Trophoblast cell (in vitro differentiated cells and primary cell): Measurements from ENCODE around the gene TTN.

Source experiments
- DNase-seq, 2 donors: peaks; one replicate each; pipeline ENCODE4 v3.0.0-alpha.2; 2016
- H2AFZ ChIP-seq: 2 replicates; pipeline ENCODE4 v1.6.1; 2013; ENCODE audit warnings: low read length, moderate library complexity, mild to moderate bottlenecking; ENCODE audit not compliant: insufficient read depth, poor library complexity
- H2AK5ac ChIP-seq: 2 replicates; pipeline ENCODE4 v1.6.1; 2013; ENCODE audit warnings: mild to moderate bottlenecking, low read length
- H2BK120ac ChIP-seq: 2 replicates; pipeline ENCODE4 v1.6.1; 2013; ENCODE audit warnings: low read length, mild to moderate bottlenecking, moderate library complexity; ENCODE audit not compliant: insufficient read depth, poor library complexity
- H2BK12ac ChIP-seq: 2 replicates; pipeline ENCODE4 v1.6.1; 2013; ENCODE audit warnings: mild to moderate bottlenecking, low read length, moderate library complexity
- H2BK5ac ChIP-seq: 2 replicates; pipeline ENCODE4 v1.6.1; 2013; ENCODE audit warnings: low read length, low read depth, moderate library complexity, mild to moderate bottlenecking; ENCODE audit not compliant: poor library complexity
- H3K14ac ChIP-seq: 2 replicates; pipeline ENCODE4 v1.6.1; 2013; ENCODE audit warnings: mild to moderate bottlenecking, low read length
- H3K18ac ChIP-seq: 2 replicates; pipeline ENCODE4 v1.6.1; 2013; ENCODE audit warnings: mild to moderate bottlenecking, low read length
- H3K23ac ChIP-seq: 2 replicates; pipeline ENCODE4 v1.6.1; 2013; ENCODE audit warnings: low read length
- H3K27ac ChIP-seq: 2 replicates; pipeline ENCODE4 v1.5.1; 2013; ENCODE audit warnings: low read depth, mild to moderate bottlenecking, inconsistent platforms, low read length, moderate library complexity
- H3K27me3 ChIP-seq: 2 replicates; pipeline ENCODE4 v1.6.1; 2013; ENCODE audit warnings: inconsistent platforms, mild to moderate bottlenecking, low read length, moderate library complexity; ENCODE audit not compliant: insufficient read depth
- H3K36me3 ChIP-seq, 2 experiments: 1 replicate in 1 of 2; 2 replicates in 1 of 2; pipeline ENCODE4 v1.6.1; 2013; ENCODE audit warnings: low read length in 2 of 2, mild to moderate bottlenecking in 2 of 2, moderate library complexity in 1 of 2; ENCODE audit not compliant: insufficient read depth in 2 of 2, control insufficient read depth in 1 of 2
- H3K4ac ChIP-seq: 2 replicates; pipeline ENCODE4 v1.6.1; 2013; ENCODE audit warnings: low read depth, mild to moderate bottlenecking, low read length, moderate library complexity
- H3K4me1 ChIP-seq, 2 experiments: 1 replicate in 1 of 2; 2 replicates in 1 of 2; pipeline ENCODE4 v1.6.1; 2013; ENCODE audit warnings: low read length in 2 of 2, mild to moderate bottlenecking in 2 of 2, moderate library complexity in 1 of 2; ENCODE audit not compliant: insufficient read depth in 2 of 2, control insufficient read depth in 1 of 2
- H3K4me2 ChIP-seq: 2 replicates; pipeline ENCODE4 v1.6.1; 2013; ENCODE audit warnings: inconsistent platforms, mild to moderate bottlenecking, low read length, moderate library complexity
- H3K4me3 ChIP-seq: 2 replicates; pipeline ENCODE4 v1.5.1; 2013; ENCODE audit warnings: mild to moderate bottlenecking, low read depth, low read length, inconsistent platforms
- H3K79me1 ChIP-seq: one replicate; pipeline ENCODE4 v1.6.1; 2013; ENCODE audit warnings: low read length
- H3K79me2 ChIP-seq: 2 replicates; pipeline ENCODE4 v1.6.1; 2013; ENCODE audit warnings: low read length, mild to moderate bottlenecking; ENCODE audit not compliant: control insufficient read depth, insufficient read depth, poor library complexity
- H3K9ac ChIP-seq: 2 replicates; pipeline ENCODE4 v1.6.1; 2013; ENCODE audit warnings: mild to moderate bottlenecking, low read length
- H3K9me3 ChIP-seq: 2 replicates; pipeline ENCODE4 v1.6.1; 2013; ENCODE audit warnings: low read depth, mild to moderate bottlenecking, control low read depth, inconsistent platforms, low read length; ENCODE audit not compliant: insufficient read depth
- H4K12ac ChIP-seq: 2 replicates; pipeline ENCODE4 v1.6.1; 2013; ENCODE audit warnings: low read depth, mild to moderate bottlenecking, low read length, moderate library complexity
- H4K8ac ChIP-seq: 2 replicates; pipeline ENCODE4 v1.6.1; 2013; ENCODE audit warnings: low read depth, mild to moderate bottlenecking, low read length, moderate library complexity
- H4K91ac ChIP-seq: one replicate; pipeline ENCODE4 v1.6.1; 2013; ENCODE audit warnings: low read depth, mild to moderate bottlenecking, low read length, moderate library complexity
- WGBS: extraction: QIAGEN DNeasy Blood & Tissue Kit; methylation state at CpG from one replicate; pipeline ENCODE4 v1.1.7; 2013; ENCODE audit warnings: missing lambda C conversion rate; ENCODE audit not compliant: insufficient read length, insufficient coverage; ENCODE audit errors: extremely low coverage; 5-methylcytosine and 5-hydroxymethylcytosine counted together

TTN gene

DNA sequence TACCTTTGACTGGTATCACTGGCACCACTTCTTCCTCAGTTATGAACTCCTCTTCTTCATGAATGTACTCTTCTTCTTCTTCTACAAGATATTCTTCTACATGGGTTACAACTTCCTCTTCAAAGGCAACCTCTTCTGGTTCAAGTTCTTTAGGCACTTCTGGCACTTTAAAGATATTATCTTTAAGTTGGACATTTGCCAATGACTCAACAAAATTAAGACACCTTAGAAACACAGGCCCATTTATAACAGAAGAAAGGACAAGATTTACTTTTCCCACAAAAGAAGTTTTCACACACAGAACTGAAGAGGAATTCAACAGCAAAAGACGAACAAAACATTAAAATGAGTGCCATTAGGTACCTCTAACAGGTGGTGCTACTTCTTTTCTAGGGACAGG is 127.3 kb downstream of the TTN start:
- DNase-seq = no peak
- H3K79me1 ChIP-seq = no peaks in the 10 kb centered on the region
- no peaks in the 10 kb centered on the region for H3K4me1 ChIP-seq
- no peaks in the 10 kb centered on the region for H3K36me3 ChIP-seq
- no peaks in the 10 kb centered on the region for H3K27me3 ChIP-seq
- H3K4me3 ChIP-seq = no peak overlapping the region
- no peak overlapping the region for H3K4me2 ChIP-seq
- H2BK5ac ChIP-seq = no peak overlapping the region
- no peak overlapping the region for H3K27ac ChIP-seq
- H4K12ac ChIP-seq = no peak overlapping the region
- no peaks in the 10 kb centered on the region for H3K9me3 ChIP-seq
- H2BK120ac ChIP-seq = no peak overlapping the region
- no peak overlapping the region for H2AK5ac ChIP-seq
- WGBS = no CpG with 5 or more reads among the region's 1 CpG
- no peaks in the 10 kb centered on the region for H3K79me2 ChIP-seq
- H2BK12ac ChIP-seq = no peak overlapping the region
- H3K18ac ChIP-seq = no peak overlapping the region
- no peak overlapping the region for H2AFZ ChIP-seq
- H3K14ac ChIP-seq = no peak overlapping the region
- no peak overlapping the region for H3K23ac ChIP-seq
- H3K9ac ChIP-seq = no peak overlapping the region
- no peak overlapping the region for H4K8ac ChIP-seq
- no peak overlapping the region for H3K4ac ChIP-seq
- no peak overlapping the region for H4K91ac ChIP-seq

GRCh38 chr2:178677599-178677998 is 129.6 kb downstream of the TTN start:
- H3K4me1 ChIP-seq = no peaks in the 10 kb centered on the region
- no peaks in the 10 kb centered on the region for H3K36me3 ChIP-seq
- no peak overlapping the region for H4K12ac ChIP-seq
- no peak overlapping the region for H3K23ac ChIP-seq
- no peak overlapping the region for H3K9ac ChIP-seq
- WGBS = no CpG with 5 or more reads among the region's 2 CpGs
- no peak overlapping the region for H2BK5ac ChIP-seq
- no peak overlapping the region for H4K8ac ChIP-seq
- no peak for DNase-seq
- no peaks in the 10 kb centered on the region for H3K79me1 ChIP-seq
- H3K18ac ChIP-seq = no peak overlapping the region
- no peak overlapping the region for H3K4me2 ChIP-seq
- H3K79me2 ChIP-seq = no peaks in the 10 kb centered on the region
- H2AFZ ChIP-seq = no peak overlapping the region
- H3K14ac ChIP-seq = no peak overlapping the region
- H2BK12ac ChIP-seq = no peak overlapping the region
- H2BK120ac ChIP-seq = no peak overlapping the region
- no peak overlapping the region for H3K4ac ChIP-seq
- no peaks in the 10 kb centered on the region for H3K27me3 ChIP-seq
- no peak overlapping the region for H3K4me3 ChIP-seq
- H3K27ac ChIP-seq = no peak overlapping the region
- H3K9me3 ChIP-seq = no peaks in the 10 kb centered on the region
- no peak overlapping the region for H2AK5ac ChIP-seq
- no peak overlapping the region for H4K91ac ChIP-seq

DNA sequence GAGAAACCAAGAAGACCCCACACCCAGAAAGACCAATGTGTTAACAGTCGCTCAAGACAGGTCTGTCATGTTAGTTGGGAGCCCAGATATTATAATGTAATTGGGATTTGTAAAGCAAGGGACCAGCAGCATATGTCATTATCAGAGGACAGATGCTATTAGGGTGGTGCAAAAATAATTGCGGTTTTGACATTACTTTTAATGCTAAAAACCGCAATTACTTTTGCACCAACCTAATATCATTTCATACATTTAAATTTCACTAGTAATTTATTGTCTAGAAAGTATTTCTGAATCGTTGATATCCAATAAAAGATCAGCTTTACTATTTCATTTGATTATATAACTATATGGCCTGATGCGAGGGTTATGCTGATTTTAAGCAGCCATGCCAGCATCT is 131.2 kb downstream of the TTN start:
- no peak overlapping the region for H2BK5ac ChIP-seq
- H3K79me2 ChIP-seq = no peaks in the 10 kb centered on the region
- no peak overlapping the region for H3K4me2 ChIP-seq
- H3K4ac ChIP-seq = no peak overlapping the region
- H3K27ac ChIP-seq = no peak overlapping the region
- no peak overlapping the region for H3K18ac ChIP-seq
- H3K36me3 ChIP-seq = no peaks in the 10 kb centered on the region
- H4K12ac ChIP-seq = no peak overlapping the region
- H3K9me3 ChIP-seq = no peaks in the 10 kb centered on the region
- no peak overlapping the region for H3K23ac ChIP-seq
- H2BK120ac ChIP-seq = no peak overlapping the region
- no peak for DNase-seq
- H2BK12ac ChIP-seq = no peak overlapping the region
- no peak overlapping the region for H3K14ac ChIP-seq
- no peaks in the 10 kb centered on the region for H3K79me1 ChIP-seq
- no peak overlapping the region for H4K91ac ChIP-seq
- no CpG with 5 or more reads among the region's 5 CpGs for WGBS
- no peaks in the 10 kb centered on the region for H3K4me1 ChIP-seq
- no peak overlapping the region for H3K9ac ChIP-seq
- H4K8ac ChIP-seq = no peak overlapping the region
- H3K4me3 ChIP-seq = no peak overlapping the region
- H2AFZ ChIP-seq = no peak overlapping the region
- H2AK5ac ChIP-seq = no peak overlapping the region
- no peaks in the 10 kb centered on the region for H3K27me3 ChIP-seq

DNA sequence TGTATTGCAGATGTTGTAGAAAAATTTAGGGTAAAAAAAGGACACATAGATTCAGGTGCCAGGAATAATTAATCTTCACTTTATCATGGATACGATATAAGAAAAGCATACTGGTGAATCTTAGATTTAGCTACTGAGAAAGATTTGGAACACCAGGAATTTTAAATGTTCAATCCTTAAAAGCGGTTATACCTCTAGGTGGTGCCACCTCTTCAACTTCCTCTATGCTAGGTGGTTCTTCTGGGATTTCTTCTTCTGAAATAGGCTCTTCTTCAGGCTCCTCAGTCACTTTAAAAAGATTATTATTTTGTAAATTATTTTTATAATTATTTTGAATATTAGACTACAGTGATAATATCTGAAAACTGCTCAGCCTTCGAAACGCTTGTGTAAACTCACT is 133.1 kb downstream of the TTN start:
- H3K18ac ChIP-seq = no peak overlapping the region
- H3K4ac ChIP-seq = no peak overlapping the region
- no peak overlapping the region for H2BK5ac ChIP-seq
- no peak overlapping the region for H3K9ac ChIP-seq
- H3K36me3 ChIP-seq = no peaks in the 10 kb centered on the region
- H4K12ac ChIP-seq = no peak overlapping the region
- H3K9me3 ChIP-seq = no peaks in the 10 kb centered on the region
- no peak overlapping the region for H3K4me3 ChIP-seq
- no peak overlapping the region for H3K27ac ChIP-seq
- H3K79me2 ChIP-seq = no peaks in the 10 kb centered on the region
- WGBS = no CpG with 5 or more reads among the region's 4 CpGs
- H2AFZ ChIP-seq = no peak overlapping the region
- H4K8ac ChIP-seq = no peak overlapping the region
- no peak overlapping the region for H3K23ac ChIP-seq
- peak in 1 of 2 donors; percentile 4 for DNase-seq
- no peak overlapping the region for H3K14ac ChIP-seq
- H2BK120ac ChIP-seq = no peak overlapping the region
- no peaks in the 10 kb centered on the region for H3K79me1 ChIP-seq
- H3K4me1 ChIP-seq = no peaks in the 10 kb centered on the region
- no peak overlapping the region for H2BK12ac ChIP-seq
- H2AK5ac ChIP-seq = no peak overlapping the region
- no peak overlapping the region for H3K4me2 ChIP-seq
- no peak overlapping the region for H4K91ac ChIP-seq
- H3K27me3 ChIP-seq = no peaks in the 10 kb centered on the region

- Histone ChIP-seq H3K9ac (no peak overlapping the region), H2BK12ac (no peak overlapping the region), H4K8ac (no peak overlapping the region), H3K14ac (no peak overlapping the region), H3K4me2 (no peak overlapping the region), H3K18ac (no peak overlapping the region), H2AK5ac (no peak overlapping the region), H4K91ac (no peak overlapping the region), H3K9me3 (no peaks in the 10 kb centered on the region), H3K4me3 (no peak overlapping the region), H3K27me3 (no peaks in the 10 kb centered on the region), H3K23ac (no peak overlapping the region), H3K79me2 (no peaks in the 10 kb centered on the region), H2AFZ (no peak overlapping the region), H3K27ac (no peak overlapping the region), H3K4me1 (no peaks in the 10 kb centered on the region), H4K12ac (no peak overlapping the region), H3K36me3 (no peaks in the 10 kb centered on the region), H3K4ac (no peak overlapping the region), H3K79me1 (no peaks in the 10 kb centered on the region), H2BK120ac (no peak overlapping the region), H2BK5ac (no peak overlapping the region)
- DNase-seq = no peak
Measured at GRCh38 chr2:178666458-178666857, 140.8 kb downstream of the TTN start.
